ENCODE data around the gene TDRD9.

DNA sequence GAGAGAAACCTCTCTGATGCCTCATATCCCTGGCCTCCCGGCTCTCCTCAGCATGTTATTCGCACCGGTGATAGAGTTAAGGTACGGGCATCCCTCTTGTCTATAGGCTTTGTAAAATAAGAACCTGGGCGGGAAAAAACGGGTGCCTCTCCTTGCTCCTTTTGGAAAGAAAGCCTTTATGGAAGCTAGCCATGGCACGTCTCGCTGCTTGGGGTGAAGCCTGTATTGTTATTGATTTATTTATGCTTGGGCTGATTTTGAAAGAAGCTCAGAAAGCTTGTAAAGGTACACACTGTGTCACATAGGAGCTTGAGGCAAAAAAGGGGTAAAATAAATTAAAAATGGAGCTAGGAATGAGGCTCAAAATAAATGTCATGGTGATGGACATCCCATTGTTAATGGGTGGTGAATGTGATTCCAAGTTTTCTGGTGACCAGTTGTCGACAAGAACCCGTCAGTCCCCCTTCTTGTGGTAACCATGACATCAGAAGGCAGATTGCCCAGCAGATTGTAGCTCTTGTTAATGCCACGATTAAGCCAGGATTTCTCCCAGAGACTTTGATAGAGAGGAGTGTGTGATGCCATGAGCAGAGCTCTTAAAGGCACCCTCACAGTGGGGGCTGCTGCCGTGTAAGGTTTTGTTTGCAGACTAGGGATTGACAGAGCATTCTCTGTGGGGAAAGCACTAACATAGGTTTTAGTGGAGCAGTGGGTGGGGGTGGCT, 106.9 kb downstream of the TDRD9 start:
- TF ChIP-seq EZH2 (IDR thresholded peaks at IDR 0.05; ENCODE audit: borderline replicate concordance, insufficient read depth, low read length, poor library complexity, severe bottlenecking) (no peak), EP300 (conservative IDR thresholded peaks at IDR 0.05; ENCODE audit: poor library complexity, severe bottlenecking) (no peak), RAD21 (conservative IDR thresholded peaks at IDR 0.05) (no peak), TAF1 (IDR thresholded peaks at IDR 0.05; ENCODE audit: low read depth) (no peak)

Data from neural cell (in vitro differentiated cells).